Activated naive CD4-positive, alpha-beta T cell treated with Interleukin-2 at 50 U/mL for 16 hours (primary cell): ENCODE results near the gene RAB3B.
"Not testable (repeated sequence)": the region's sequence is repeated elsewhere in the genome, so short reads cannot be mapped to it uniquely, and the experiment has no call there.

Source experiments
- DNase-seq: peaks from one replicate; pipeline ENCODE4 v3.0.0-alpha.2; 2020

RAB3B gene

DNA sequence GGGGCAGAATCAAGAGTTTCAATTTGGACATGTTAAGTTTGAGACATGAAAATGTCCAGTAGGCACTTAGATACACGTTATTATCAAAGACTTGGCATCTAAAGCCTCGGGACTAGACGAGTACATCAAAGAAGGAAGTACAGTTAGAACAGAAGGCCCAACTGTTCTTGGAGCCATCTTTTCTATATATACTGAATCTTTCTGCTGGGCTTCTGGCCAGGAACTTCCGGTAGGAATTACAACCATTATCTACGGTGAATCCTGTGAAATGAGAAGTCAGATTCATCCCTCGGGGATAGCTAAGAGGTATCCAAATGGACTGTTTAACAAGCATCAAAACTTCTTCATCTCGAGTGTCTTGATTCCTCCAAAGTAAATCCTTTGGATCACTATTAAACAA, 77.6 kb downstream of the RAB3B start:
- no peak for DNase-seq

GRCh38 chr1:51910221-51911000, 80.1 kb downstream of the RAB3B start:
- no peak for DNase-seq

GRCh38 chr1:51908499-51908898, 82.0 kb downstream of the RAB3B start:
- DNase-seq, result no peak

- no peak for DNase-seq
Observed at GRCh38 chr1:51907079-51907702, 83.3 kb downstream of the RAB3B start.

GRCh38 chr1:51906306-51907078, 84.0 kb downstream of the RAB3B start:
- no peak for DNase-seq

DNA sequence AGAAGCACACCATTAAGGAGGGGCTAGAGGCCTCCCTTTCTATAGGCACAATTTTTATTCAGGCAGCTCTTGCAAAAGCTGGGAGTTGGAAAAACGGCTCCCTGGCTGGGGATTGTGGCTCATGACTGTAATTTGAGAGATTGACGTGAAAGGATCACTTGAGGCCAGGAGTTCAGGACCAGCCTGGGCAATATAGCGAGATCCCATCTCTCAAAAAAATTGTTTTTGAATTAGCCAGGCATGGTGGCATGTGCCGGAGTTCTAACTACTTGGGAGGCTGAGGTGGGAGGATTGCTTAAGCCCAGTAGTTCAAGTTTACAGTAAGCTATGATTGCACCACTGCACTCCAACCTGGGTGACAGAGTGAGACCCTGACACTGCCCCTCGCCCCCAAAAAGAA, 88.0 kb downstream of the RAB3B start:
- DNase-seq, result no peak

DNA sequence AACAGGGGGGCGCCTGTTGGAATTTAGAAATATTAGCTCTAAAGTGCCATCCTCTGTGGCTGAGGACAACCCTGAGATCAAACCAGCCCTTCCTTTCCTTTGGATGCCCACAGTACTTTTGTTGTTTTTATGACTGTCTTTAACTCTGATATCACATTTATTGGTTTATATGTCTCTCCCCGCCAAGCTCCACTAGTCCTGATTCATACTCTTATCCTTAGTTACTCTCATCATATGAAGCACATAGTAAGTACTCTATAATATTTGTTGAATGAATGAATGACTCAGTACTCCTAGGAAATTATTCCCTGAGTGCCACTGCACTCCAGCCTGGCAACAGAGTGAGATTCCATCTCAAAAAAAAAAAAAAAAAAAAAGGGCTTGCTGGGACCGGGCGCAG, 89.3 kb downstream of the RAB3B start:
- no peak for DNase-seq

- no peak for DNase-seq
Observed at GRCh38 chr1:51899022-51899421, 91.5 kb downstream of the RAB3B start.

DNA sequence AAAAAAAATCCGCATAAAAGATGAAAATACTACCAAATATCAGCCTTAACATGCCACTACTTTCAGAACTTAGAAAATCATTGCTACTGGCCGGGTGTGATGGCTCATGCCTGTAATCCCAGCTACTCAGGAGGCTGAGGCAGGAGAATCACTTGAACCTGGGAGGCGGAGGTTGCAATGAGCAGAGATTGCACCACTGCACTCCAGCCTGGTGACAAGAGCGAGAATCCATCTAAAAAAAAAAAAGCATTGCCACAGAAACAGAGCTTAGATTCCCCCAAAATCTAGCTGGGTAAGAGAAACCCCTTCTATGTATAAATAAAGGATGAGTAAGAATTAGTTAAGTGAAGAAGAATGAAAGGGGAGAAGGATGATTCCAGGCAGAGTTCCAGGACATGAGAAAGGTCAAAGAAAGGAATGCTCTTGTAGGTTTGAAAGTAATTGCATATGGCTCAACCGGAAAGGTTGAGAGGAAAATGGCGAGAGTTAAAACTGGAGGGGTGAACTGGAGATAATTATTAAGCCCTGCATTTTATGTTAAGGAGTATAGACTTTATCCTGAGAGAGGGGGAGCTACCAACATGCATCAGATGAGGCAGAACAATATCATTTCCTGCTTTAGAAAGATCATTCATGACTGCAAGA, 92.3 kb downstream of the RAB3B start:
- DNase-seq, result no peak

DNA sequence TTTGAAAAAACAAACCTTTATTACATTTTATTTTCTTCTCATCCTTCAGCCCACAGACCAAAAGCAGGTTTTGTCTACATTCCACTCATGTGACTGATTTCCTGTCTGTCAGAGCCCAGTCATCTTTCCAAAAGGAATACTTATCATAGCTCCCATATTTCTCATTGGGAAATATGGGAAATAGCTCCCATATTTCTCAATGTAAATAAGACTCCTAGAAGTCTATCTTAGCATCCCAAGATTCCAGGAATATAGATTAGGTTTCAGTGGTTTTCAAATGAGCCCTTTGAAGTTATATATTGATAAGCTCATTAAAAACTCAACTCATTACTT, 92.8 kb downstream of the RAB3B start:
- no peak for DNase-seq

DNA sequence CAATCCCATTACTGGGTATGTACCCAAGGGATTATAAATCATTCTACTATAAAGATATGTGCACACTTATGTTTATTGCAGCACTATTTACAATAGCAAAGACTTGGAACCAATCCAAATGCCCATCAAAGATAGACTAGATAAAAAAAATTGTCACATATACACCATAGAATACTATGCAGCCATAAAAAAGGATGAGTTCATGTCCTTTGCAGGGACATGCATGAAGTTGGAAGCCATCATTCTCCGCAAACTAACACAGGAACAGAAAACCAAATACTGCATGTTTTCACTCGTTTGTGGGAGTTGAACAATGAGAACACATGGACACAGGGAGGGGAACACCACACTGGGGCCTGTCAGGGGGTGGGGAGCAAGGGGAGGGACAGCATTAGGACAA, 95.8 kb downstream of the RAB3B start:
- not testable (repeated sequence) for DNase-seq

- DNase-seq, result peak; percentile 99
Observed at GRCh38 chr1:51878616-51879336, 111.7 kb downstream of the RAB3B start, which contains the start of gene NRDC. Gene NRDC (minus strand): TSS chr1:51878727. CDS start chr1:51878615, 112 bp downstream.

DNA sequence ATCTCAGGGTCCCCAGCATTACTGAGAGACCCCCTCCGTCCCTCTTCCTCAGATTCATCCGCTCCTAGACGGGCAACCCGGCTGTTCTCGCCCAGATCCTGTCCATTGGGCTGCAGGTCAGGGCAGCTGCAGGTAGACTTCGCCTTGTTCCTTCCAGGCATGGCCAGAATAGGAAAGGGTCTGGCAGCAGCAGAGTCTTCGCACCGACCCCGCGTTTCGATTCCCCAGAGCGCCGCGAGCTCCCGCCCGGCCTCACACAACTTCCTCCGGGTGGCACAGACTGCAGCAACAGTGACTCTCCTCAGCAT, 112.2 kb downstream of the RAB3B start:
- no peak for DNase-seq

DNA sequence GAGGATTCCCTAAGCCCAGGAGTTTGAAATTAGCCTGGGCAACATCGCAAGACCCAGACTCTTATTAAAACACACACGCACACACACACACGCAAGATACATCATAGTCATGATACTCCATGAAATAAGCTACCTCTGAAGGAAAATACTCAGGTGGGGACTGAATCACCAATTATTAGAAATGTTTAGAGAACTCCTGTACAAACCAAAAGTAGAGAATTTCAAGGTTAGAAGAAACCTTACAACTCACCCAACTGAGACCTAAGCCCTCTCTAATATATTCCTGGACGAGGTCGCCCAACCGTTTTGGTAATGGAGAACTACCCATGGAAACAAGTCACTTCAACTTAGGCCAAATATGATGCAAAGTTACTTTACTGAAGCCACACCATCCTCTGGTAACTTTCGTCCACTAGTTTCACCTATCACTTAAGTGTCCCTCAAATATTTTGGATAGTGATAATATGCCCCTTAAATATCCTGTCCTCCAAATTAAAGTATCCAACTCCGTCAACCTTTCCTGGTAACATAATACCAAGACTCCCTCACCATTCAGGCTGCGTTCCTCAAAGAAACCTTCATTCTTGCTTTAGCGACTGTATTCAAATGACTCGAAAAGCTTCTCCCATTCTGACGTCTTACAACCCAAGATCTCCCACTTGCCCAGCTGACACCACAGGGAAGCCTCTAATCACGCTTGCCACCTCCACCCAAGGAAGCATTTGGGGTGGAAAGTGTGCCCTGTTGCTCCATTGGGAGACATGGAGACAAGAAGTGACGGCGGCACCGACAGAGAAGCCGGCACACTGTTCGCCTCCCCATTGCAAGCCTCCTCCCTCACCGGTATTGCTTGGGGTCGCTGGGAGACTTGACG, 112.8 kb downstream of the RAB3B start:
- peak; percentile 17 for DNase-seq

GRCh38 chr1:51875836-51876235, 114.7 kb downstream of the RAB3B start:
- no peak for DNase-seq

GRCh38 chr1:51875291-51875772, 115.2 kb downstream of the RAB3B start:
- no peak for DNase-seq

GRCh38 chr1:51873270-51873669, 117.2 kb downstream of the RAB3B start:
- DNase-seq, result not testable (repeated sequence)

DNA sequence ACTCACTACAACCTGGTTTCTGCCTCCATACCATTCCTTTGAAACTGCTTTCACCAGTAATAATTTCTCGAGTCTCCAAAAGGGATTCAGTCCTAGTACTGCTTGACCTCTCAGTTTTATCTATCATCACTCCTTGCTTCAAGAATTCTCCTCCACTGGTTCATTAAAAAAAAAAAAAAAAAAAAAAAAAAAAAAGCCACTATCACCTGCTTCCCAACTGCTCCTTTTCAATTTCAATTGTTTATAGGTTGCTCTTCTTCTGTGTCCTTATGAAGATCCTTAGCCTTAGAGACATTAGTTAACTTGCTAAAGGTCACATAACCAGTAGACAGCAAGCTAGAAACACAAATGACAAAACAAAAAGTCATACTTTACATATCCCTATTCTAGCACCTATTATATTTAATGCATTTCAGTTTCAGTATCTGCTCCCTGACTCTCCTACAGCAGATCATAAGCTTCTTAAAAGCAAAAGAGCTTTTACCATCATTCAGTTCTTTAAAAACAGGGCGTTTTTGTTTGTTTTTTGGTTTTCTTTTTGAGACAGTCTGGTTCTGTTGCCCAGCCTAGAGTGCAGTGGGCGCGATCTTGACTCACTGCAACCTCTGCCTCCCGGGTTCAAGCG, 119.0 kb downstream of the RAB3B start:
- DNase-seq, result no peak

- no peak for DNase-seq
Observed at GRCh38 chr1:51870603-51871350, 119.7 kb downstream of the RAB3B start.

DNA sequence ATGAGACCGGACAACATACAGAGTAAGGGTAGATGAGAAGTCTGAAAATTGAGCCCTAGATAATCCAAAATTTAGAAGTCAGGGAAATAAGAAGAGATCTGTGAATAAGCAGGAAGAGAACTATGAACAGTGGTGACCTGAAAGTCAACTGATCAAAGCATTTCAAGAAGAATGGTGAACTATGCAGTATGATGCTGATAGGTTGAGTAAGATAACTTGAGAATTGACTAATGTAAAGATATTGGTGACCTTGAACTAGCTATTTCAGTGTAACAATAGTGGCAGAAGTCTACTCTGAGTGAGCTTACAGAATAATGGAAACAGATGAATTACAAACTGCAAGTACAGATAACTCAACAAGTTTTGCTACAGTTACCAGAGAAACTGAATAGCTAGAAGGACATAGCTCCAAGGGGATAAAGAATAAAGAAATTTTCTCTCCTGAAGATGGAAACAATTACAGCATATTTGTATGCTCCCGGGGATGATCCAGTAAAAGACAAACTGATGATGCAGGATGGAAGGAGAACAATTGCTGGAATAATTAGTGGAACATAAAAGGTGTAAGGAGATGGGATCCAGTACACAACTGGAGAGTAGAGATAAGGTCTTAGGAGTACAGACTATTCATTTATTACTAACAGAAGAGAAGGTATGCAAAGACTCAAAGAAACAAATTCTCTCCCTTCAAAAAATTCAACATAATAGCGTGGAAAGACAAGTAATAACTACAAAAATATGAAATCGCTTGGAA, 122.8 kb downstream of the RAB3B start:
- no peak for DNase-seq
